ENCODE data around the gene FSTL4. TPM values are rescaled to one million over a fixed set of nuclear protein-coding genes. Genes with fewer than 3 reads are reported as not detected.

FSTL4 gene
- polyA plus RNA-seq, 1 donor (not counting 4 experiments of a cell fraction or from before 2014, with no cell fraction given) = 1.7 TPM

DNA sequence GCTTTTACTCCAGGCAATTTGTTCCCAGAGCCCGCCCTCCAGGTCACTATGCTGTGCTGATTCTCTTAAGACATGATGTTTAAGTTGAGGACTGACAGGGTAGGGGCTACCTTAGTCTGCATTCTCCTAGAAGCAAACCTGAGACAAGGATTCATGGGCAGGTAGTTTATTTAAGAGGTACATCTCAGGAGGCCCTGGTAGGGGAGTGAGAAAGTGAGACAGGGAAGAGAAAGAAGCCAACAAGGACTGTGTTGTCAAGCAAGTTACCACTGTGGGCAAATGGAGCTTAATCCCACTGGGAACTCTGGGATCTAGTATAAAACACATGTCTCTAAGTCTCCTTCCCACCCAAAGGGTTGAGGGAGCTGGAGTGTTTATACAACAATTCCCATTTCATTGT, 43.6 kb upstream of the FSTL4 start:
- Histone ChIP-seq H3K9me3 (ENCODE audit: control insufficient read depth, low read depth, low read length) (no peaks in the 10 kb centered on the region), H4K20me1 (ENCODE audit: control insufficient read depth, extremely low read depth, insufficient read depth, low read length) (no peaks in the 10 kb centered on the region), H3K9ac (ENCODE audit: control insufficient read depth, extremely low read depth, insufficient read depth, low read length) (no peak overlapping the region), H3K9me1 (ENCODE audit: control insufficient read depth, extremely low read depth, insufficient read depth, low read length) (no peaks in the 10 kb centered on the region), H3K36me3 (ENCODE audit: control insufficient read depth in 2 of 2, extremely low read depth in 1 of 2, insufficient read depth in 2 of 2, low read length in 2 of 2) (no peaks in the 10 kb centered on the region), H3K27me3 (ENCODE audit: control insufficient read depth, extremely low read depth, insufficient read depth, low read length) (peaks cover 4% of the 10 kb centered on the region), H3K4me1 (ENCODE audit: control insufficient read depth, extremely low read depth, insufficient read depth, low read length) (peaks cover 9% of the 10 kb centered on the region), H3K4me3 (ENCODE audit: control insufficient read depth in 2 of 3, extremely low read depth in 1 of 3, insufficient read depth in 2 of 3, low read depth in 1 of 3, low read length in 3 of 3) (no peak overlapping the region), H3K79me2 (ENCODE audit: control insufficient read depth, insufficient read depth, low read length) (no peaks in the 10 kb centered on the region), H3K27ac (ENCODE audit: control insufficient read depth, insufficient read depth, low read length) (no peak overlapping the region), H2AFZ (ENCODE audit: control insufficient read depth, low read length) (no peak overlapping the region), H3K4me2 (ENCODE audit: control insufficient read depth, extremely low read depth, insufficient read depth, low read depth, low read length) (no peak overlapping the region)
- dilution Hi-C loops (cut with MboI; ENCODE audit: extremely low pct_ligation_motif_present, low sequenced_read_pairs) = no loop called here
- FAIRE-seq (no peak), DNase-seq (ENCODE audit: low read depth, low spot score) (no peak)
- no peak for TF ChIP-seq EZH2 (IDR thresholded peaks at IDR 0.05; ENCODE audit: low read length)

DNA sequence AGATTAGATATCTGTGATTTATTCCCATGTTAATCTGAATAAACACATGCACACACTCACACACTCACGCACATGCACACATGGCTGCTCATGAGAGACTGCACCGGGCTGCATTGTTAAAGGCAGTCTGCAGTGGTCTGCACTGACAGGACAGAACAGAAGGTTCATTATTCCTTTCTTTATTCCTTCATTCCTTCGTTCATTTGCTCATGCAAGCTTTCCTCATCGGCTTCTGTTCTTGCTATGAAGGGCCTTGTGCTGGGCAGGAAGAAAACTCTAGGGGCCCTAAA, 41.4 kb upstream of the FSTL4 start:
- Histone ChIP-seq H3K9me3 (ENCODE audit: control insufficient read depth, low read depth, low read length) (no peaks in the 10 kb centered on the region), H3K4me2 (ENCODE audit: control insufficient read depth, extremely low read depth, insufficient read depth, low read depth, low read length) (no peak overlapping the region), H3K4me3 (ENCODE audit: control insufficient read depth in 2 of 3, extremely low read depth in 1 of 3, insufficient read depth in 2 of 3, low read depth in 1 of 3, low read length in 3 of 3) (no peak overlapping the region), H4K20me1 (ENCODE audit: control insufficient read depth, extremely low read depth, insufficient read depth, low read length) (no peaks in the 10 kb centered on the region), H3K79me2 (ENCODE audit: control insufficient read depth, insufficient read depth, low read length) (no peaks in the 10 kb centered on the region), H3K9ac (ENCODE audit: control insufficient read depth, extremely low read depth, insufficient read depth, low read length) (no peak overlapping the region), H3K4me1 (ENCODE audit: control insufficient read depth, extremely low read depth, insufficient read depth, low read length) (peaks cover 9% of the 10 kb centered on the region), H3K27ac (ENCODE audit: control insufficient read depth, insufficient read depth, low read length) (no peak overlapping the region), H3K36me3 (ENCODE audit: control insufficient read depth in 2 of 2, extremely low read depth in 1 of 2, insufficient read depth in 2 of 2, low read length in 2 of 2) (no peaks in the 10 kb centered on the region), H3K27me3 (ENCODE audit: control insufficient read depth, extremely low read depth, insufficient read depth, low read length) (peaks cover 4% of the 10 kb centered on the region), H2AFZ (ENCODE audit: control insufficient read depth, low read length) (no peak overlapping the region), H3K9me1 (ENCODE audit: control insufficient read depth, extremely low read depth, insufficient read depth, low read length) (no peaks in the 10 kb centered on the region)
- DNase-seq (ENCODE audit: low read depth, low spot score) (no peak), FAIRE-seq (no peak)
- dilution Hi-C loops (cut with MboI; ENCODE audit: extremely low pct_ligation_motif_present, low sequenced_read_pairs) = no loop called here
- TF ChIP-seq, protein P1, sequence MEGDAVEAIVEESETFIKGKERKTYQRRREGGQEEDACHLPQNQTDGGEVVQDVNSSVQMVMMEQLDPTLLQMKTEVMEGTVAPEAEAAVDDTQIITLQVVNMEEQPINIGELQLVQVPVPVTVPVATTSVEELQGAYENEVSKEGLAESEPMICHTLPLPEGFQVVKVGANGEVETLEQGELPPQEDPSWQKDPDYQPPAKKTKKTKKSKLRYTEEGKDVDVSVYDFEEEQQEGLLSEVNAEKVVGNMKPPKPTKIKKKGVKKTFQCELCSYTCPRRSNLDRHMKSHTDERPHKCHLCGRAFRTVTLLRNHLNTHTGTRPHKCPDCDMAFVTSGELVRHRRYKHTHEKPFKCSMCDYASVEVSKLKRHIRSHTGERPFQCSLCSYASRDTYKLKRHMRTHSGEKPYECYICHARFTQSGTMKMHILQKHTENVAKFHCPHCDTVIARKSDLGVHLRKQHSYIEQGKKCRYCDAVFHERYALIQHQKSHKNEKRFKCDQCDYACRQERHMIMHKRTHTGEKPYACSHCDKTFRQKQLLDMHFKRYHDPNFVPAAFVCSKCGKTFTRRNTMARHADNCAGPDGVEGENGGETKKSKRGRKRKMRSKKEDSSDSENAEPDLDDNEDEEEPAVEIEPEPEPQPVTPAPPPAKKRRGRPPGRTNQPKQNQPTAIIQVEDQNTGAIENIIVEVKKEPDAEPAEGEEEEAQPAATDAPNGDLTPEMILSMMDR (optimal IDR thresholded peaks at IDR 0.05 in 1 of 3, IDR thresholded peaks at IDR 0.05 in 1 of 3, conservative IDR thresholded peaks at IDR 0.05 in 1 of 3; ENCODE audit: extremely low read depth in 1 of 3, insufficient read depth in 2 of 3, low read length in 3 of 3) = no peak
- no peak for TF ChIP-seq EZH2 (IDR thresholded peaks at IDR 0.05; ENCODE audit: low read length)

DNA sequence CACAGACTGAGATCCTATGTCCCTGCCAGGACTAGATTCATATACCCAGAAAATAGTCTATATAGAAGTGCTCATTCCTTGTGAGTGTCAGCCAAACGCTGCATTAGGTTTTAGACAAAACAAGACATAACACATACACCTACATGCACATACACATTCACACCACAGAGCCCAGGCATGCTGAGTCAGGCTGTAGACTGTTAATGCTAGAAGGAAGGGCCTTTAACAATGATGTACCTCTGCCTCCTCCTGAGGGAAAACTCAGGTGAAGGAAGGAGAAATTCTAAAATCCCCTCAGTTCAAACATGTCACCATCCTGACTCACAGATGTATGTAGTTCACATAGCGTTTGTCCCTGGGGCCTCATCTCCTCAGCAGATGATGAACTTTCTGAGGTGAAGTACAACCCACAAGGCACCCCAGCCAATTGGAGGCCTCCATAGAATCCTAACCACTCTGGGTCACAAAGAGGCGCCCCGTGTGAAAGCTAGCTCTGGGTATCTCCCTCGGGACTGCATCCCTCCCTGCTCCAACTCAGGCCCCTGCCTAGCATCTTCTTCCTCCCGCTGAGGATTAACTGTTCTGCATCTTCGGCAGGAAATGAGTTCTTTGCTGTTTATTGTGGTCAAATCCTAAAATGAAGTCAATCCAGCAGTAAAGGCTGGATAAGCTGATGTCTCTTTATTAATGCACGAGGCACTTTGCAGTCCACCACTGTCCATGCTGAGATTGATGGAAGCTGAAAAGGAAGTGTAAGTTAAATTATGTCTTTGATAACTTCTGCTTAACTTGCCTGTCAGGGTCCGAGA, 40.8 kb upstream of the FSTL4 start:
- FAIRE-seq = peak; percentile 84

More for the DNA sequence above, 40.8 kb upstream of the FSTL4 start:
- Histone ChIP-seq H3K9ac (ENCODE audit: control insufficient read depth, extremely low read depth, insufficient read depth, low read length) (no peak overlapping the region), H3K27me3 (ENCODE audit: control insufficient read depth, extremely low read depth, insufficient read depth, low read length) (peaks cover 4% of the 10 kb centered on the region), H2AFZ (ENCODE audit: control insufficient read depth, low read length) (no peak overlapping the region), H3K9me3 (ENCODE audit: control insufficient read depth, low read depth, low read length) (no peaks in the 10 kb centered on the region), H4K20me1 (ENCODE audit: control insufficient read depth, extremely low read depth, insufficient read depth, low read length) (no peaks in the 10 kb centered on the region), H3K27ac (ENCODE audit: control insufficient read depth, insufficient read depth, low read length) (no peak overlapping the region), H3K9me1 (ENCODE audit: control insufficient read depth, extremely low read depth, insufficient read depth, low read length) (no peaks in the 10 kb centered on the region), H3K36me3 (ENCODE audit: control insufficient read depth in 2 of 2, extremely low read depth in 1 of 2, insufficient read depth in 2 of 2, low read length in 2 of 2) (no peaks in the 10 kb centered on the region), H3K4me2 (ENCODE audit: control insufficient read depth, extremely low read depth, insufficient read depth, low read depth, low read length) (peak overlapping the region; percentile 11), H3K79me2 (ENCODE audit: control insufficient read depth, insufficient read depth, low read length) (no peaks in the 10 kb centered on the region), H3K4me1 (ENCODE audit: control insufficient read depth, extremely low read depth, insufficient read depth, low read length) (peaks cover 9% of the 10 kb centered on the region), H3K4me3 (ENCODE audit: control insufficient read depth in 2 of 3, extremely low read depth in 1 of 3, insufficient read depth in 2 of 3, low read depth in 1 of 3, low read length in 3 of 3) (no peak overlapping the region)
- TF ChIP-seq, protein P1 (optimal IDR thresholded peaks at IDR 0.05 in 1 of 3, IDR thresholded peaks at IDR 0.05 in 1 of 3, conservative IDR thresholded peaks at IDR 0.05 in 1 of 3; ENCODE audit: extremely low read depth in 1 of 3, insufficient read depth in 2 of 3, low read length in 3 of 3) = no peak
- no peak for TF ChIP-seq EZH2 (IDR thresholded peaks at IDR 0.05; ENCODE audit: low read length)
- DNase-seq (ENCODE audit: low read depth, low spot score) = no peak
- dilution Hi-C loops (cut with MboI; ENCODE audit: extremely low pct_ligation_motif_present, low sequenced_read_pairs) = no loop called here

Measured in keratinocyte (primary cell).